HEK293 (cell line): ENCODE measurements around the gene STS.

Experiments
- CTCF ChIA-PET: fragments of 350-600 bp; formaldehyde crosslinking; extraction: SDS; loops from one replicate; lab custom pipeline; 2021; ENCODE audit warnings: antibody characterized with exemption; lab: Yijun Ruan, JAX
- POLR2A ChIA-PET: fragments of 300-600 bp; formaldehyde crosslinking; extraction: SDS; loops from one replicate; lab custom pipeline; 2020; ENCODE audit warnings: antibody characterized with exemption, inconsistent platforms; lab: Yijun Ruan, JAX
- H3K27ac ChIP-seq: fragments of 200-500 bp; sonication (Bioruptor generic); 2 replicates; pipeline ENCODE4 v1.5.1; 2014; ENCODE audit warnings: low read depth, low read length, control low read depth, inconsistent platforms; ENCODE audit errors: extremely low read depth
- H3K36me3 ChIP-seq, 2 experiments: fragments of 200-500 bp in 1 of 2; sonication (Bioruptor generic) in 1 of 2; 1 replicate in 1 of 2; 2 replicates in 1 of 2; pipeline ENCODE4 v1.5.1; 2014 to 2017; ENCODE audit warnings: inconsistent platforms in 2 of 2, low read length in 2 of 2; ENCODE audit not compliant: control insufficient read depth in 2 of 2, insufficient read depth in 1 of 2
- H3K4me1 ChIP-seq: fragments of 200-500 bp; sonication (Bioruptor generic); 2 replicates; pipeline ENCODE4 v1.5.1; 2014; ENCODE audit warnings: mild to moderate bottlenecking, low read length, inconsistent platforms; ENCODE audit not compliant: control insufficient read depth, insufficient read depth
- H3K4me3 ChIP-seq: 2 replicates; pipeline ENCODE4 v1.5.1; 2011; ENCODE audit warnings: low read depth, mild to moderate bottlenecking, control low read depth, low read length, moderate library complexity
- H3K9me3 ChIP-seq: fragments of 200-500 bp; sonication (Bioruptor generic); 2 replicates; pipeline ENCODE4 v1.5.1; 2014; ENCODE audit warnings: low read depth, low read length, inconsistent platforms; ENCODE audit not compliant: control insufficient read depth, insufficient read depth
- ATF2 ChIP-seq: fragments of 450-650 bp; formaldehyde crosslinking; IDR thresholded peaks from 2 replicates; pipeline ENCODE4 v1.5.1; 2016; ENCODE audit warnings: missing biosample characterization, missing genetic modification characterization, low read depth
- HIC1 ChIP-seq: fragments of 450-650 bp; formaldehyde crosslinking; IDR thresholded peaks from 2 replicates; pipeline ENCODE4 v1.5.1; 2016; ENCODE audit warnings: missing biosample characterization, missing genetic modification characterization
- KLF7 ChIP-seq: fragments of 450-650 bp; formaldehyde crosslinking; IDR thresholded peaks from 2 replicates; pipeline ENCODE4 v1.5.1; 2016; ENCODE audit warnings: missing biosample characterization, missing genetic modification characterization, borderline replicate concordance
- KLF9 ChIP-seq: fragments of 450-650 bp; formaldehyde crosslinking; IDR thresholded peaks from 2 replicates; pipeline ENCODE4 v1.5.1; 2016; ENCODE audit warnings: missing biosample characterization, missing genetic modification characterization, low read depth
- PRDM10 ChIP-seq: fragments of 450-650 bp; formaldehyde crosslinking; IDR thresholded peaks from 2 replicates; pipeline ENCODE4 v1.5.1; 2016; ENCODE audit warnings: missing biosample characterization, missing genetic modification characterization
- ZBTB1 ChIP-seq: fragments of 450-650 bp; formaldehyde crosslinking; IDR thresholded peaks from 2 replicates; pipeline ENCODE4 v1.5.1; 2016; ENCODE audit warnings: missing biosample characterization, missing genetic modification characterization
- ZNF132 ChIP-seq: fragments of 450-650 bp; formaldehyde crosslinking; IDR thresholded peaks from 2 replicates; pipeline ENCODE4 v1.5.1; 2017; ENCODE audit warnings: missing biosample characterization, missing genetic modification characterization, borderline replicate concordance
- ZNF140 ChIP-seq: fragments of 450-650 bp; formaldehyde crosslinking; IDR thresholded peaks from 2 replicates; pipeline ENCODE4 v1.5.1; 2016; ENCODE audit warnings: missing biosample characterization, missing genetic modification characterization
- ZNF148 ChIP-seq: fragments of 450-650 bp; formaldehyde crosslinking; IDR thresholded peaks from 2 replicates; pipeline ENCODE4 v1.5.0; 2017; ENCODE audit warnings: missing biosample characterization, missing genetic modification characterization, borderline replicate concordance
- ZNF16 ChIP-seq: fragments of 450-650 bp; formaldehyde crosslinking; IDR thresholded peaks from 2 replicates; pipeline ENCODE4 v1.5.1; 2016; ENCODE audit warnings: low read depth, missing biosample characterization, missing genetic modification characterization
- ZNF211 ChIP-seq: fragments of 450-650 bp; formaldehyde crosslinking; IDR thresholded peaks from 2 replicates; pipeline ENCODE4 v1.5.1; 2016; ENCODE audit warnings: low read depth, missing biosample characterization, missing genetic modification characterization
- ZNF23 ChIP-seq: fragments of 450-650 bp; formaldehyde crosslinking; IDR thresholded peaks from 2 replicates; pipeline ENCODE4 v1.5.1; 2016; ENCODE audit warnings: missing biosample characterization, missing genetic modification characterization, borderline replicate concordance
- ZNF530 ChIP-seq: fragments of 450-650 bp; formaldehyde crosslinking; IDR thresholded peaks from 2 replicates; pipeline ENCODE4 v1.5.1; 2016; ENCODE audit warnings: low read depth, missing biosample characterization, missing genetic modification characterization
- ZNF701 ChIP-seq: fragments of 450-650 bp; formaldehyde crosslinking; IDR thresholded peaks from 2 replicates; pipeline ENCODE4 v1.5.1; 2016; ENCODE audit warnings: missing biosample characterization, missing genetic modification characterization
- ZNF704 ChIP-seq: fragments of 450-650 bp; formaldehyde crosslinking; IDR thresholded peaks from 2 replicates; pipeline ENCODE4 v1.5.1; 2016; ENCODE audit warnings: missing biosample characterization, missing genetic modification characterization
- ZNF791 ChIP-seq: fragments of 450-650 bp; formaldehyde crosslinking; IDR thresholded peaks from 2 replicates; pipeline ENCODE4 v1.5.1; 2016; ENCODE audit warnings: missing biosample characterization, missing genetic modification characterization
- ZNF830 ChIP-seq: fragments of 450-650 bp; IDR thresholded peaks from 2 replicates; pipeline ENCODE4 v1.5.0; 2018; ENCODE audit warnings: missing biosample characterization, missing genetic modification characterization, low read depth, mild to moderate bottlenecking, moderate library complexity
- ZSCAN4 ChIP-seq: fragments of 450-650 bp; formaldehyde crosslinking; IDR thresholded peaks from 2 replicates; pipeline ENCODE4 v1.5.1; 2017; ENCODE audit warnings: missing biosample characterization, missing genetic modification characterization

The STS gene

GRCh38 chrX:7164174-7164573, 16.7 kb downstream of the STS start (continued):
- TF ChIP-seq ZNF704 (tag by site-specific recombination) (no peak), ZNF701 (tag by site-specific recombination) (no peak), ZNF148 (no peak), ATF2 (tag by site-specific recombination) (no peak), ZNF132 (tag by site-specific recombination) (no peak)

- Histone ChIP-seq H3K27ac (no peak overlapping the region), H3K4me3 (no peak overlapping the region), H3K9me3 (no peaks in the 10 kb centered on the region), H3K4me1 (no peaks in the 10 kb centered on the region), H3K36me3 (no peaks in the 10 kb centered on the region)
- TF ChIP-seq KLF7 (tag by site-specific recombination), result no peak
- TF ChIP-seq ZNF791 (tag by site-specific recombination), result no peak
- no peak for TF ChIP-seq ZSCAN4 (tag by site-specific recombination)
- TF ChIP-seq ZNF530 (tag by site-specific recombination), result no peak
- TF ChIP-seq KLF9 (tag by site-specific recombination), result no peak
- no peak for TF ChIP-seq ZNF211 (tag by site-specific recombination)
- no peak for TF ChIP-seq ZNF140
- no peak for TF ChIP-seq PRDM10
- no peak for TF ChIP-seq ZNF23 (tag by site-specific recombination)
- no peak for TF ChIP-seq ZNF16 (tag by site-specific recombination)
- TF ChIP-seq ZBTB1 (tag by site-specific recombination), result no peak
- no peak for TF ChIP-seq ZNF830 (tag by site-specific recombination)
- no peak for TF ChIP-seq HIC1 (tag by site-specific recombination)
- ChIA-PET POLR2A (no interaction called here), CTCF (no interaction called here)
These were observed 20.9 kb downstream of the STS start for GRCh38 chrX:7168371-7168770.
